GM12878 (cell line): Measurements from ENCODE around the gene ZFR. TPM values are rescaled to one million over a fixed set of nuclear protein-coding genes. Genes with fewer than 3 reads are reported as not detected.

Experiments
- ATAC-seq: fragments of 200-7000 bp; cut with Tn5 transposase; 3 replicates; pipeline ENCODE4 v1.9.1; 2020; ENCODE audit warnings: mild to moderate bottlenecking, moderate library complexity
- BruUV-seq: library from RNA; stranded (reverse); fragments of 400-500 nt; replicated peaks from 2 replicates; lab custom pipeline; 2021; lab: Mats Ljungman, UMichigan
- CTCF ChIA-PET: fragments of 300-600 bp; sonication (Branson Sonifier 250); formaldehyde crosslinking; extraction: SDS; loops from one replicate; lab custom pipeline; 2021; ENCODE audit warnings: inconsistent platforms; lab: Yijun Ruan, JAX
- POLR2A ChIA-PET: fragments of 350-600 bp; formaldehyde crosslinking; extraction: SDS; loops from one replicate; lab custom pipeline; 2021; ENCODE audit warnings: inconsistent platforms; lab: Charles Lee
- RAD21 ChIA-PET: fragments of 300-600 bp; sonication (Branson Sonifier 250); formaldehyde crosslinking; loops from one replicate; lab custom pipeline; 2023; ENCODE audit warnings: antibody characterized with exemption; ENCODE audit not compliant: unreplicated experiment; lab: Charles Lee
- SMC1A ChIA-PET: fragments of 300-600 bp; sonication (Branson Sonifier 250); formaldehyde crosslinking; loops from one replicate; lab custom pipeline; 2023; ENCODE audit not compliant: unreplicated experiment, uncharacterized antibody; lab: Charles Lee
- DNase-seq: peaks from one replicate; pipeline ENCODE4 v3.0.0-alpha.2; 2011; ENCODE audit warnings: low read depth, low spot score
- FAIRE-seq: peaks from 3 replicates; lab custom pipeline; 2011; peaks lifted over from hg19 to GRCh38; lab: Jason Lieb, UNC
- H2AFZ ChIP-seq: 2 replicates; pipeline ENCODE4 v1.6.0; 2011; ENCODE audit warnings: low read depth, low read length, control low read depth; ENCODE audit not compliant: control insufficient read depth
- H3K27ac ChIP-seq: 2 replicates; pipeline ENCODE4 v1.5.1; 2011; ENCODE audit warnings: control low read depth; ENCODE audit not compliant: control insufficient read depth, insufficient read depth
- H3K27me3 ChIP-seq, 2 experiments: replicated peaks in 1 of 2; 2 replicates each; pipeline versions ENCODE4 v1.6.0 to v1.6.1; 2011; ENCODE audit warnings: low read length in 1 of 2; ENCODE audit not compliant: control insufficient read depth in 2 of 2, insufficient read depth in 2 of 2
- H3K36me3 ChIP-seq, 2 experiments: 2 replicates each; pipeline ENCODE4 v1.5.1; 2011; ENCODE audit warnings: low read length in 1 of 2; ENCODE audit not compliant: control insufficient read depth in 2 of 2, insufficient read depth in 2 of 2
- H3K4me1 ChIP-seq: 2 replicates; pipeline ENCODE4 v1.6.1; 2011; ENCODE audit warnings: mild to moderate bottlenecking, low read length, moderate library complexity, mixed read lengths; ENCODE audit not compliant: control insufficient read depth, insufficient read depth
- H3K4me2 ChIP-seq: 2 replicates; pipeline ENCODE4 v1.6.0; 2011; ENCODE audit warnings: control low read depth; ENCODE audit not compliant: control insufficient read depth, insufficient read depth
- H3K4me3 ChIP-seq: fragments of 200-600 bp; sonication (generic); 2 replicates; pipeline ENCODE4 v1.5.1; 2016
- H3K79me2 ChIP-seq: 2 replicates; pipeline ENCODE4 v1.6.0; 2011; ENCODE audit warnings: low read length; ENCODE audit not compliant: control insufficient read depth, insufficient read depth
- H3K9ac ChIP-seq: 2 replicates; pipeline ENCODE4 v1.8.0; 2011; ENCODE audit warnings: low read length, control low read depth, mixed read lengths; ENCODE audit not compliant: control insufficient read depth, insufficient read depth
- H3K9me3 ChIP-seq: replicated peaks from 3 replicates; pipeline ENCODE4 v1.5.1; 2011; ENCODE audit warnings: mild to moderate bottlenecking, low read length; ENCODE audit not compliant: control insufficient read depth, insufficient read depth
- H4K20me1 ChIP-seq: 2 replicates; pipeline ENCODE4 v1.6.0; 2011; ENCODE audit not compliant: control insufficient read depth, insufficient read depth
- CEBPZ ChIP-seq: fragments of 150-350 bp; IDR thresholded peaks from 2 replicates; pipeline ENCODE4 v1.6.1; 2016; ENCODE audit warnings: low read depth, low read length
- CHD4 ChIP-seq: fragments of 200-600 bp; sonication (generic); IDR thresholded peaks from 2 replicates; pipeline ENCODE4 v1.6.1; 2016; ENCODE audit warnings: mild to moderate bottlenecking
- GABPA ChIP-seq: IDR thresholded peaks from 2 replicates; pipeline ENCODE4 v1.6.1; 2014; ENCODE audit warnings: antibody characterized with exemption, low read depth, mild to moderate bottlenecking, inconsistent platforms
- PKNOX1 ChIP-seq: fragments of 450-650 bp; IDR thresholded peaks from 2 replicates; pipeline ENCODE4 v1.6.1; 2016; ENCODE audit warnings: mild to moderate bottlenecking
- RFX5 ChIP-seq: IDR thresholded peaks from 2 replicates; pipeline ENCODE4 v1.6.1; 2011; ENCODE audit warnings: low read depth, low read length, improper control_type of control experiment
- ZBTB40 ChIP-seq: fragments of 450-650 bp; IDR thresholded peaks from 2 replicates; pipeline ENCODE4 v1.6.1; 2016; ENCODE audit warnings: mild to moderate bottlenecking, moderate library complexity, borderline replicate concordance
- WGBS: methylation state at CpG from one replicate; pipeline ENCODE4 v1.1.6; 2016; ENCODE audit warnings: low lambda C conversion rate; ENCODE audit not compliant: insufficient replicate concordance, insufficient coverage; ENCODE audit errors: missing lambda C conversion rate; 5-methylcytosine and 5-hydroxymethylcytosine counted together
- in situ Hi-C: fragments of 300-500 bp; cut with MboI; formaldehyde crosslinking; loops from 9 replicates; pipeline ENCODE4 v1.14.3; 2018; ENCODE audit warnings: mixed read lengths
- intact Hi-C: fragments of 100-400 bp; cut with micrococcal nuclease; formaldehyde crosslinking; loops from one replicate; pipeline ENCODE4 v1.14.2; 2022; ENCODE audit not compliant: unreplicated experiment
- polyA plus RNA-seq, 11 experiments: library from polyadenylated mRNA; depleted of rRNA in 4 of 11; unstranded in 6 of 11; stranded (reverse) in 5 of 11; fragments of >200 nt; fragmentation: Nextera tagmentation in 4 of 11; fragmentation: Illumina TruSeq in 1 of 11; extraction: Ambion mirVana in 4 of 11; extraction: Trizol in 1 of 11; gene quantifications; 1 replicate in 1 of 11; 2 replicates in 10 of 11; pipeline versions ENCODE4 v1.2.1 to v1.2.3, GENCODE V29; 2011 to 2016; ENCODE audit warnings: inconsistent platforms in 2 of 11, missing spikeins in 2 of 11, low read depth in 1 of 11
- total RNA-seq, 4 experiments: library from RNA; depleted of rRNA in 3 of 4; stranded (reverse); fragments of >200 nt in 3 of 4; fragmentation: Illumina TruSeq in 1 of 4; extraction: Trizol in 1 of 4; gene quantifications; 2 replicates each; pipeline versions ENCODE4 v1.2.1 to v1.2.3, GENCODE V29; 2013 to 2021

The ZFR gene
- total and polyA plus RNA-seq, 10 of the 15 experiments (the other 5 are each of a cell fraction or from before 2014, with no cell fraction given), result 33.7 to 90.6 (median 72.9) TPM

- FAIRE-seq, result no peak
- 35% methylated on average over 4 of the region's 4 CpGs for WGBS
Measured at GRCh38 chr5:32339878-32340277, 104.7 kb downstream of the ZFR start.

GRCh38 chr5:32339198-32339597 is 105.3 kb downstream of the ZFR start:
- in situ Hi-C loops (no loop called here), intact Hi-C loops (no loop called here)
- FAIRE-seq (no peak), ATAC-seq (no peak), DNase-seq (no peak)
- POLR2A ChIA-PET, result interaction anchor here (1.5 kb wide), 1 partner anchor 10 kb away, joined by 3 read pairs; no protein-coding TSS in a partner anchor
- H4K20me1 ChIP-seq, result no peaks in the 10 kb centered on the region
- H3K9me3 ChIP-seq, result no peaks in the 10 kb centered on the region; the same call in 1 of the 3 replicates
- no peaks in the 10 kb centered on the region for H3K4me1 ChIP-seq
- BruUV-seq, result no TSS peak
- no peak overlapping the region for H3K4me2 ChIP-seq
- CTCF ChIA-PET, result interaction anchor here (0.7 to 3.6 kb wide), 4 partner anchors 9 to 246 kb away, joined by 3 to 26 read pairs (median 3); no protein-coding TSS in a partner anchor
- H3K4me3 ChIP-seq, result no peak overlapping the region
- no peak overlapping the region for H2AFZ ChIP-seq
- H3K9ac ChIP-seq, result no peak overlapping the region
- H3K27ac ChIP-seq, result no peak overlapping the region
- RAD21 ChIA-PET, result no interaction called here
- 50% methylated on average over 2 of the region's 2 CpGs for WGBS
- no peaks in the 10 kb centered on the region for H3K79me2 ChIP-seq
- H3K36me3 ChIP-seq, result no peaks in the 10 kb centered on the region
- no peaks in the 10 kb centered on the region for H3K27me3 ChIP-seq
- SMC1A ChIA-PET, result interaction anchor here (0.9 to 1.4 kb wide), 4 partner anchors 8 to 251 kb away, joined by 3 to 6 read pairs (median 4); no protein-coding TSS in a partner anchor
- 0 out of 2 replicates have a peak, but pooled peaks have one; percentile 38 for TF ChIP-seq CEBPZ
- TF ChIP-seq GABPA, result no peak
- no peak for TF ChIP-seq RFX5
- TF ChIP-seq ZBTB40, result no peak

More at GRCh38 chr5:32339878-32340277, 104.7 kb downstream of the ZFR start:
- Histone ChIP-seq H3K4me3 (no peak overlapping the region), H3K27me3 (no peaks in the 10 kb centered on the region), H3K9ac (no peak overlapping the region), H3K79me2 (no peaks in the 10 kb centered on the region), H3K36me3 (no peaks in the 10 kb centered on the region), H3K4me1 (no peaks in the 10 kb centered on the region), H3K27ac (no peak overlapping the region)
- POLR2A ChIA-PET, result interaction anchor here (1.5 kb wide), 1 partner anchor 10 kb away, joined by 3 read pairs; no protein-coding TSS in a partner anchor
- RAD21 ChIA-PET, result no interaction called here
- intact Hi-C loops (no loop called here), in situ Hi-C loops (no loop called here)
- no TSS peak for BruUV-seq
- SMC1A ChIA-PET, result interaction anchor here (0.8 to 1.1 kb wide), 4 partner anchors 9 to 108 kb away, joined by 3 to 6 read pairs (median 4); no protein-coding TSS in a partner anchor
- CTCF ChIA-PET, result interaction anchor here (0.7 to 3.6 kb wide), 4 partner anchors 10 to 247 kb away, joined by 3 to 26 read pairs (median 3); no protein-coding TSS in a partner anchor
- no peak for DNase-seq
- TF ChIP-seq PKNOX1 (no peak), CHD4 (no peak)
- TF ChIP-seq, all 136 proteins: peak for 0
- H3K9me3 ChIP-seq, result no peaks in the 10 kb centered on the region; the same call in 1 of the 3 replicates
- H2AFZ ChIP-seq, result no peak overlapping the region
- ATAC-seq, result no peak
- no peak overlapping the region for H3K4me2 ChIP-seq
- H4K20me1 ChIP-seq, result no peaks in the 10 kb centered on the region
